ENCODE results near the gene ARHGAP26. TPM values are rescaled to one million over a fixed set of nuclear protein-coding genes. Genes with fewer than 3 reads are reported as not detected.
A peak's percentile ranks its signal among the peaks of the same experiment; 100 is the strongest.
"Not testable (repeated sequence)": the region's sequence is repeated elsewhere in the genome, so short reads cannot be mapped to it uniquely, and the experiment has no call there.

Gene ARHGAP26
- total RNA-seq, 2 donors from 2014 or later, result 15.7 to 23.4 TPM

DNA sequence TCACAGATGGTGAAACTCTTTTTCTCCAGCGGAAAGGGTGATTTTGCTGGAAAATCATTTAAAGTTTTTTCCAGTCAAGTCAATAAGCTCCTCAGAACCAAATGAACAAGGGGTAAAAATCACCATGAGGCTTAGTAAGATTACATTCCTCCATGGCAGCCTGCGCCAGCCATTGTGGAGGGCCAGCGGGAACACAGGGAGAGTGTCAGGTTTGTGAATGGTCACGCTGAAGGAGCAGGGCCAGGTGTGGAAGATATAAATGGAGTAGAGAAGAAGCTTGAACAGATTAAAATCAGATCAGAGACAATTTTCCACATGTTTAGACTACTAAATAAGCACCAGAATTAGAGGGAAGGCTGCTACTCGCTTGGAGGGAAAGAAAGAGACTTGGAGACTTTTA, 424.5 kb downstream of the ARHGAP26 start:
- DNase-seq (ENCODE audit: low spot score in 2 of 2), result no peak
- no peak for ATAC-seq
- H3K27ac Mint-ChIP-seq, result no peak overlapping the region
- H3K9me3 Mint-ChIP-seq, result peaks cover 10 to 13% of the 10 kb centered on the region in 2 donors
- peaks cover 10 to 40% of the 10 kb centered on the region in 2 donors for H3K36me3 Mint-ChIP-seq

- DNase-seq (ENCODE audit: low spot score in 2 of 2) (no peak), ATAC-seq (no peak)
- H3K27ac Mint-ChIP-seq, result no peak overlapping the region
- peaks cover 10 to 39% of the 10 kb centered on the region in 2 donors for H3K36me3 Mint-ChIP-seq
- H3K9me3 Mint-ChIP-seq, result peaks cover 10 to 17% of the 10 kb centered on the region in 2 donors
These were observed 425.3 kb downstream of the ARHGAP26 start for GRCh38 chr5:143195491-143195890.

DNA sequence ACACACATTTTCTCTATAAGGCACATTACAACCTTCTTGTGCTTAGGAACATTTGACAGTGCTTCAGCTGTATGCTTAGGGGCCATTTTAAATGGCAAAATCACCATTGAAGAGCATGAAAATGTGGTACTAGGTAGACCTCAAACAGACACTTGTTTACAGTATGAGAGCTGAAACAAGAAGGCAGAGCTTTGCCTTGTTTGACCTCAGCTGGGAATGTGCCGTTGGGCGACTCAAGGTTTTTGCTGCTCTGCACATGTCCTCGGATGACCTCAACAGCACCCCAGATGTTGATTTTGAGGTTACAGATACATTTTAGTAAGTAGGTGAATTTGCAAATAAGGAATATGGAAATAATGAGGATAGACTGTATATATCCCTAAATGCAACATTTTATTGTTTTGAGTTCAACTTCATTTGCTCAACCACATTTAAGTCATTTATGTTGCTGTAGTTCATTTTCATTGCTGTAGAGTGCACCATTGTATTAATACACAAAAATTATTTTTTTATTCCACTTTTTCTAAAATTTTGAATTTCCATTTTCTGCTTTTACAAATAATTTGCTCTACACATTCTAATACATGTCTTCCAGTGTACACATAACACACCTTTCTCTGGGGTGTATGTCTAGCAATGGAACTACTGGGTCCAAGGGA, 426.6 kb downstream of the ARHGAP26 start:
- ATAC-seq (no peak), DNase-seq (ENCODE audit: low spot score in 2 of 2) (no peak)
- H3K27ac Mint-ChIP-seq, result peak overlapping the region in 1 of 2 donors; percentile 9
- peaks cover 3 to 10% of the 10 kb centered on the region in 2 donors for H3K9me3 Mint-ChIP-seq
- peaks cover 12 to 30% of the 10 kb centered on the region in 2 donors for H3K36me3 Mint-ChIP-seq

- Mint-ChIP-seq H3K27ac (peak overlapping the region in 1 of 2 donors; percentile 9), H3K36me3 (peaks cover 17 to 26% of the 10 kb centered on the region in 2 donors), H3K9me3 (peaks cover 5 to 6% of the 10 kb centered on the region in 2 donors)
- ATAC-seq (peak; percentile 59 to 91), DNase-seq (ENCODE audit: low spot score in 2 of 2) (no peak)
These were observed 427.1 kb downstream of the ARHGAP26 start for GRCh38 chr5:143197260-143197656.

DNA sequence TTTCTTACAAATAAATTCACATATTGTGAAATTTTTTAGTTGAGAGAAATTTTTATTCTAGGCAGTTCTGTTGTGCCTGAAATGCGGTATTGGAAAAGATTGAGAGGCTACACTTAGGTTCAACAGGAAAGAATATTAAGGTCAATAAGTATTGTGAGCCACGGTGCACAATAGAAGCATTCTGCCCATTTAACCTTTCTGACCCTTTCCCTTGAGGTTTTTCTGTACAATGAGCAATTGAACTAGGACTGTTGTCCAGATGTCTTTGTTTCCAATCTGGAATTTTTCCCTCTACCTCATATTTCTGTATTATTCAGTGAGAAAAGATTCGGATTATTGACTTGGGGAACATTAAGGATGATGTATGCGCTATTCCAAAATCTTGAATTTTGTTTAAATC, 428.2 kb downstream of the ARHGAP26 start:
- H3K36me3 Mint-ChIP-seq, result peaks cover 21 to 35% of the 10 kb centered on the region in 2 donors
- ATAC-seq, result no peak
- H3K9me3 Mint-ChIP-seq, result peaks cover 5 to 6% of the 10 kb centered on the region in 2 donors

DNA sequence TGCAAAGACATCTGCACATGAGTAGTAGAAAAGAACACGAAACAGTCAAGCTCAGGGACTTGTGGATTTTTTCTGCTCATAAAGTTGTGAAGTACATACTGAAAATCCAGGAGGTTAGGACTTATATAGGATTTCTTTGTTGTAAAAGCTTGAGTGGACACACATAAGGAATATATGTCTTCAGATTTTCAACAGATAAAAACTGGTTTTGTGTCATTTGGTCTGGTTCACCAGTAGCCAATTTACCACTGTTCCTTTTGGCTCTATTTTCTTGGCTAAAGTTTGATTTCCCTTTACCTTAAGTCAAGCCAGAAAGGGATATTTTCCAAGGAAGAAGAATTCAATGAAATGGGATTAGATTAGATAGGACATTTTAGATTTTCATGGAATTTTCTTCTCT, 429.0 kb downstream of the ARHGAP26 start:
- no peak overlapping the region for H3K27ac Mint-ChIP-seq
- DNase-seq (ENCODE audit: low spot score in 2 of 2), result no peak
- H3K36me3 Mint-ChIP-seq, result peaks cover 21 to 39% of the 10 kb centered on the region in 2 donors
- no peak for ATAC-seq
- H3K9me3 Mint-ChIP-seq, result peaks cover 5 to 6% of the 10 kb centered on the region in 2 donors

More for the DNA sequence above, 428.2 kb downstream of the ARHGAP26 start:
- no peak for DNase-seq (ENCODE audit: low spot score in 2 of 2)
- H3K27ac Mint-ChIP-seq, result no peak overlapping the region

DNA sequence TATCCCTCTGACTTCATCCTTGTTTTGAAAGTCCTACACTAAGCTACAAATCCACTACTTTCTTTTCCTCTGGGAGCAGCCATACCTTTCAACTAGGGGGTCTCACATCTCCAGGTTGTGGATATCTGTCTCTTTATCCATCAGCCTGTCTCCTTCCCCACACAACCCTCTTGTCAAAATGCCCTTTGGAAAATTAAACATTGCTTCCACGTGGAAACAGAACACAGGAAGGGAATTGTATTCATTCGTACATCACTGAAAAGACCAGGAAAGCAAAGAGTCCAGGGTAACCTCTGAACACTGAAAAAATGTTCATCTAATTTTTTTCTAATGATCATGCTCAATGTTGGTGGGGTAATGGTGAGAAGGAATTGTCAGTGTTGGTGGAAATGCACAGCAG, 429.7 kb downstream of the ARHGAP26 start:
- no peak for DNase-seq (ENCODE audit: low spot score in 2 of 2)
- Mint-ChIP-seq H3K27ac (peak overlapping the region in 1 of 2 donors; percentile 41), H3K9me3 (peaks cover 5 to 6% of the 10 kb centered on the region in 2 donors), H3K36me3 (peaks cover 17 to 33% of the 10 kb centered on the region in 2 donors)
- ATAC-seq, result no peak

DNA sequence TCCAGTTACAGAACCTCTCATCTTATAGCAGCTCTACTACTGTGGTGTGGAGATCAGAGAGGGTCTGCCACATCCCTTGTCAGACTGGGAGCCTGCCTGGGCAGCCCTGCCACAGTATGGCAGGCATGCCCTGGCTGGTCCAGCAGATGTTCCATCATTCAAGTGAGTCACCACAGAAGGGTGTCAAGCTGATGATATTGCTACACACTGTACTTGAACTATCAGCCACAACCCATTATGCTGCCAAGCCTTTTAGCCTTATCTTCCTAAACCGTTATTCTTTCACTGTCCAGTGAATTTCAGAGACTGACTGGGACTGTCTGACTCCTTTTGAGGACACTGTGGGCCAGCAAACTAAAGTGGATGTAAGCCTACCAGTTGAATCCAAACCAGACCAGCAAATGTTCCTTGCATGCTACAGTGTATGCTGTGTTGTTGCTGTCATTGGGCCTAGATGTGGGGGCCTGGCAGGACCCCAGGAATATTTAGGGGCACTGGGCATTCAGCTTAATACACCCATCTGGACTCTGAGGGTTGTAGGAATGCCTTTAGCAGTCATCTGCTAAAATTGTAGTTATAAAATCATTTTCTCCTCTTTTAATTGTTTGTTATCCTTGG, 430.7 kb downstream of the ARHGAP26 start:
- DNase-seq (ENCODE audit: low spot score in 2 of 2) (no peak), ATAC-seq (peak in 1 of 2 donors; percentile 87)
- peaks cover 17 to 33% of the 10 kb centered on the region in 2 donors for H3K36me3 Mint-ChIP-seq
- H3K27ac Mint-ChIP-seq, result no peak overlapping the region
- H3K9me3 Mint-ChIP-seq, result peaks cover 5 to 6% of the 10 kb centered on the region in 2 donors

- Mint-ChIP-seq H3K27ac (no peak overlapping the region), H3K36me3 (peaks cover 17 to 33% of the 10 kb centered on the region in 2 donors), H3K9me3 (peaks cover 5 to 6% of the 10 kb centered on the region in 2 donors)
- ATAC-seq, result no peak
- DNase-seq (ENCODE audit: low spot score in 2 of 2), result no peak
These were observed 431.4 kb downstream of the ARHGAP26 start for GRCh38 chr5:143201589-143201988.

- not testable (repeated sequence) for DNase-seq (ENCODE audit: low spot score in 2 of 2); H3K27ac Mint-ChIP-seq; H3K9me3 Mint-ChIP-seq; ATAC-seq
- peaks cover 17 to 22% of the 10 kb centered on the region in 2 donors for H3K36me3 Mint-ChIP-seq
These were observed 433.3 kb downstream of the ARHGAP26 start for GRCh38 chr5:143203301-143203956.

- no peak for ATAC-seq
- no peak for DNase-seq (ENCODE audit: low spot score in 2 of 2)
- Mint-ChIP-seq H3K36me3 (peaks cover 16 to 21% of the 10 kb centered on the region in 2 donors), H3K9me3 (peaks cover 4 to 6% of the 10 kb centered on the region in 2 donors), H3K27ac (no peak overlapping the region)
These were observed 434.5 kb downstream of the ARHGAP26 start for GRCh38 chr5:143204474-143205246.

GRCh38 chr5:143205386-143205785, 435.2 kb downstream of the ARHGAP26 start:
- DNase-seq (ENCODE audit: low spot score in 2 of 2), result no peak
- peaks cover 11 to 21% of the 10 kb centered on the region in 2 donors for H3K36me3 Mint-ChIP-seq
- ATAC-seq, result no peak
- H3K27ac Mint-ChIP-seq, result no peak overlapping the region
- peaks cover 0 to 6% of the 10 kb centered on the region in 2 donors for H3K9me3 Mint-ChIP-seq

DNA sequence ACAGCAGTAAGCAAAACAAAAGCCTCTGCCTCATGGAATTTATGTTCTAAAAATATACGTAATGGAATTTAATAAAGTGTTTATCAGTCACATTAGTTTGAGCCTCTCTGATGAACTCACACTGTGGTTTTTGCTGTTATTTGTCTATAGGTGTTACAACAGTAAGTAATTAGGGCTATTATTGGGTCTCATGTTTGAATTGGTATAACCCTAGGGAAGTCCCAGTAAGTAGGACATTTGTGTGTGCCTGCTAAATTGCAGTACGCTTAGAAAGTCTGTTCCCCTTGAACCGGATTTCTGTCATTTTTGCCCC, 435.7 kb downstream of the ARHGAP26 start:
- Mint-ChIP-seq H3K9me3 (peaks cover 0 to 6% of the 10 kb centered on the region in 2 donors), H3K36me3 (peaks cover 11 to 25% of the 10 kb centered on the region in 2 donors), H3K27ac (no peak overlapping the region)
- ATAC-seq (no peak), DNase-seq (ENCODE audit: low spot score in 2 of 2) (no peak)

DNA sequence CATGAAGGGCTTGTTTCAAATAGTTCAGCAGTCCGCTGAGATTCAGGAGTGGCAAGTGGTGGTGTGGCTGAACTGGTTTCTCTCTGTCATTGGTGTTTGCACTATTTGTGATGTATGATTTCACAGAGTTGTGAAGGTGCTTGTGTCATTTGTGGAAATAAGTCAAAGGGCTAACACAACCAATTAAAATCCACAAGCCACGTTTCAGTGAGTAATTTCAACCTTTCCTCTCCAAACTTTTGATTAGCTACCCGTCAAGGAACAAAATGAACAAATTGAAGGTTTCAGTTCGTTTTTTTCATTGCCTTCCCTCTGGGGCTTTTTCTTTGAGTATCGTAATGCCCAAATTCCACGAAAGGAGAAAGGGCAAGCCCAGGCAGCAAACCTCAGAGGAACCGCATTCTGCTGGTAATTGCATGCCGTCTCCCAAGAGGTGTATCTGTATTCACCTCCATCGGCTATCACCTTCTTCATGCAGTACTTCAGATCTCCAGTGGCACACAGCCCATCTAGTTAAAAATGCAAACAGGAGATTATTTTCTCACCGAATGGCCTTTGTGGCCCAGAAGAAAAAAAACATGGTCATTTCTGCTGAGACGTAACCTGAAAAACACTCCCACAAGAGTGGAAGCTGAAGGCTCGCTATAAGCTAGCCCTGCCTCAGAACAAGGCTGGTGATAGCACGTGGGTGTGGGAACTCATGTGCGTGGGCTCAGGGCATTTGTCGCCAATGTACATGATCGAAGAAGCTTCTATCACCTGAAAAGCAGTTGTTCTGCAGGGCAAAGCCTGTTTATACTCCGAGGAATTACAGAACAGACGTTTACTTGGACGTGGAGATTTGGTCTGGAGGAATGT, 436.2 kb downstream of the ARHGAP26 start:
- DNase-seq (ENCODE audit: low spot score in 2 of 2), result no peak
- peaks cover 0 to 6% of the 10 kb centered on the region in 2 donors for H3K9me3 Mint-ChIP-seq
- H3K36me3 Mint-ChIP-seq, result peaks cover 11 to 25% of the 10 kb centered on the region in 2 donors
- no peak overlapping the region for H3K27ac Mint-ChIP-seq
- peak in 1 of 2 donors; percentile 41 for ATAC-seq

DNA sequence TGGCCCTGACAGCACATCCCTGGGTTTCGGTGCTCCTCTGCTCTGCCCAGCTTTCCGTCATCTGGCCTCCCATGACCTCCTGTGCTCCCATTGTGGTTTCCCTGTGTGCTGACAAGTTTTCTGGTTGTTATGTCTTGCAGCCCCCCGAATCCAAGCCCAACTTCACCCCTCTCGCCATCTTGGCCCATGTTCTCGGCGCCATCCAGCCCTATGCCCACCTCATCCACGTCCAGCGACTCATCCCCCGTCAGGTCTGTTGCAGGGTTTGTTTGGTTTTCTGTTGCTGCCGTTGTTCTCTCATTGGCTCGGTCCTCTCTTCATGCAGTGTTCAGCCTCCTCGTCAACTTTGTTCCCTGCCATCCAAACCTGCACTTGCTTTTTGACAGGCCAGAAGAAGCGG, 436.9 kb downstream of the ARHGAP26 start:
- ATAC-seq, result peak in 1 of 2 donors; percentile 11
- H3K27ac Mint-ChIP-seq, result peak overlapping the region in 1 of 2 donors; percentile 9
- DNase-seq (ENCODE audit: low spot score in 2 of 2), result no peak
- peaks cover 6 to 25% of the 10 kb centered on the region in 2 donors for H3K36me3 Mint-ChIP-seq
- peaks cover 0 to 2% of the 10 kb centered on the region in 2 donors for H3K9me3 Mint-ChIP-seq

Data from activated naive CD4-positive, alpha-beta T cell treated with anti-CD3 and anti-CD28 coated beads, Interleukin-2, amount 50 U/mL, for 72 hours (primary cell).